Measurements from ENCODE around the gene TGM5. TPM values are rescaled to one million over a fixed set of nuclear protein-coding genes. Genes with fewer than 3 reads are reported as not detected.
A peak's percentile ranks its signal among the peaks of the same experiment; 100 is the strongest.

TGM5 gene
- total RNA-seq, 3 donors from 2014 or later, result not detected

- H3K36me3 Mint-ChIP-seq (ENCODE audit: insufficient read depth), result peaks cover 52% of the 10 kb centered on the region
- no peaks in the 10 kb centered on the region for H3K27me3 Mint-ChIP-seq (ENCODE audit: low read depth)
Measured at GRCh38 chr15:43193710-43194109, 73.0 kb downstream of the TGM5 start.

GRCh38 chr15:43190178-43190577, 76.5 kb downstream of the TGM5 start:
- Mint-ChIP-seq H3K9me3 (no peaks in the 10 kb centered on the region), H3K36me3 (ENCODE audit: insufficient read depth) (peaks cover 30% of the 10 kb centered on the region), H3K27me3 (ENCODE audit: low read depth) (no peaks in the 10 kb centered on the region), H3K4me3 (no peak overlapping the region), H3K4me1 (ENCODE audit: low read depth) (peaks cover 30% of the 10 kb centered on the region)
- DNase-seq, result no peak
- no peak for ATAC-seq

More at GRCh38 chr15:43193710-43194109, 73.0 kb downstream of the TGM5 start:
- Mint-ChIP-seq H3K4me3 (no peak overlapping the region), H3K9me3 (peaks cover 7% of the 10 kb centered on the region), H3K4me1 (ENCODE audit: low read depth) (peaks cover 7% of the 10 kb centered on the region)
- no peak for ATAC-seq
- no peak for DNase-seq

DNA sequence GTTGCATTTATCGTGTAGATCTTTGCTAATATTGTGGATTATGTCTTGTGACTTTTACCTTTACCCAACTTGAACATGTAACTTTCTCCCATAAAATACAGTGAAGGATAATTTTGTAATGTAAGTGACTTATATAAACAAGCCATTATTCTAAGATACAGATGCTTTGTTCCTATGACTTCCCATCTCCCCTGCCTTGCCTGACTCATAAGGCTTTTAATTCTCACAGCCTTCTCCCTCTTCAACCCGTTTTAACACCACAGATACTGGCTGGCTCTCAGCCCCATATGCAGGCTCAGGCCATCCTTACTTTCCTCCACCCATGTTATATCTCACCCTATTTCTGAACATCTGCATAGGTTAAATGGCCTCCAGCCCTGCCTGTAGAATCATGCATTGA, 77.4 kb downstream of the TGM5 start:
- Mint-ChIP-seq H3K4me3 (no peak overlapping the region), H3K9me3 (no peaks in the 10 kb centered on the region), H3K4me1 (ENCODE audit: low read depth) (peaks cover 30% of the 10 kb centered on the region), H3K27me3 (ENCODE audit: low read depth) (no peaks in the 10 kb centered on the region), H3K36me3 (ENCODE audit: insufficient read depth) (peaks cover 23% of the 10 kb centered on the region)
- ATAC-seq (no peak), DNase-seq (no peak)

DNA sequence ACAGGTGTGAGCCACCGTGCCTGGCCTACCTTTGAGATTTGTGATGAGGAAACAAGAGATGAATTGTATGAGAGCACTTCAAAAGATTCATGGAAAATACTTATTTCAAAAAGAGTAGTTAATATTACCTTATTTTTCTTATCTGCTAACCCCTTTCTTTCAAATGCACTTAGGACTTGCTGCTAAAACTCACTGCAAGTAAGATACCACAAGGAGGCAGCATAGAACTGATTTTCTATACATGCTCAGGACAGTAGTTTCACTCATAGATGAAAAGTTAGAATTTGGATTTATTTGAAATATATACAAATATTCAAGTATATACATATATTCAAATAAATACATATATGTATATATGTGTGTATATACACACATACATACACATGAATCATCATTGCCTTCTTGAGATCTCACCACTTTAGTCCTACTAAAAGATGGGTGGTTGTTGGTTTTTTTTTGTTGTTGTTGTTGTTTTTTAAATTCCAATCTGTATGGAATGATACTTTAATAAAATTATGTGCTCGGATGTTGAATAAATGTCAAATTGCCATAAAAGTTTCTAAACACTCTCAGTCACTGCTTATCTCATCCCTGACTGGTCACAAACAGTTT, 79.1 kb downstream of the TGM5 start:
- Mint-ChIP-seq H3K27me3 (ENCODE audit: low read depth) (no peaks in the 10 kb centered on the region), H3K9me3 (no peaks in the 10 kb centered on the region), H3K36me3 (ENCODE audit: insufficient read depth) (peaks cover 25% of the 10 kb centered on the region), H3K4me1 (ENCODE audit: low read depth) (peaks cover 30% of the 10 kb centered on the region), H3K4me3 (peak overlapping the region; percentile 57)
- DNase-seq, result no peak
- no peak for ATAC-seq

DNA sequence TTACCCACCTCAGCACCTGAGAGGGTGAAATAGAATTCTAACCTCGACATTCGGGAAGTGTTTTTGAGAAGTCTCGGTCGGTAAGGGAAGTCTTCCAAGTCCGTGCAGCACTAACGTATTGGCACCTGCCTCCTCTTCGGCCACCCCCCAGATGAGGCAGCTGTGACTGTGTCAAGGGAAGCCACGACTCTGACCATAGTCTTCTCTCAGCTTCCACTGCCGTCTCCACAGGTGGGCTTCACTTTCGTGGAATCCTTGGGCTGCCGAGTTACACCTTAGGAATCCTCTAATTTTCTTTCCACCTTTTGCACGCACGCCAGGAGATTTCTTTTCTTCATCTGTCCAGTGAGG, 80.8 kb downstream of the TGM5 start:
- Mint-ChIP-seq H3K4me3 (peak overlapping the region; percentile 95), H3K4me1 (ENCODE audit: low read depth) (peaks cover 30% of the 10 kb centered on the region), H3K36me3 (ENCODE audit: insufficient read depth) (peaks cover 21% of the 10 kb centered on the region), H3K9me3 (no peaks in the 10 kb centered on the region), H3K27me3 (ENCODE audit: low read depth) (no peaks in the 10 kb centered on the region)
- peak; percentile 12 to 14 for ATAC-seq
- DNase-seq, result no peak

- H3K36me3 Mint-ChIP-seq (ENCODE audit: insufficient read depth), result peaks cover 16% of the 10 kb centered on the region
- peak; percentile 93 to 94 for ATAC-seq
- H3K4me1 Mint-ChIP-seq (ENCODE audit: low read depth), result peaks cover 30% of the 10 kb centered on the region
- DNase-seq, result peak; percentile 75
- H3K4me3 Mint-ChIP-seq, result peak within 1 kb of the TSS; percentile 95
- no peaks in the 10 kb centered on the region for H3K27me3 Mint-ChIP-seq (ENCODE audit: low read depth)
- H3K9me3 Mint-ChIP-seq, result no peaks in the 10 kb centered on the region
Measured at GRCh38 chr15:43185157-43186002, 81.3 kb downstream of the TGM5 start, which contains the start of gene CCNDBP1. TSS of gene CCNDBP1 (plus strand) at chr15:43185403. CDS start at chr15:43185499, 96 bp downstream.

DNA sequence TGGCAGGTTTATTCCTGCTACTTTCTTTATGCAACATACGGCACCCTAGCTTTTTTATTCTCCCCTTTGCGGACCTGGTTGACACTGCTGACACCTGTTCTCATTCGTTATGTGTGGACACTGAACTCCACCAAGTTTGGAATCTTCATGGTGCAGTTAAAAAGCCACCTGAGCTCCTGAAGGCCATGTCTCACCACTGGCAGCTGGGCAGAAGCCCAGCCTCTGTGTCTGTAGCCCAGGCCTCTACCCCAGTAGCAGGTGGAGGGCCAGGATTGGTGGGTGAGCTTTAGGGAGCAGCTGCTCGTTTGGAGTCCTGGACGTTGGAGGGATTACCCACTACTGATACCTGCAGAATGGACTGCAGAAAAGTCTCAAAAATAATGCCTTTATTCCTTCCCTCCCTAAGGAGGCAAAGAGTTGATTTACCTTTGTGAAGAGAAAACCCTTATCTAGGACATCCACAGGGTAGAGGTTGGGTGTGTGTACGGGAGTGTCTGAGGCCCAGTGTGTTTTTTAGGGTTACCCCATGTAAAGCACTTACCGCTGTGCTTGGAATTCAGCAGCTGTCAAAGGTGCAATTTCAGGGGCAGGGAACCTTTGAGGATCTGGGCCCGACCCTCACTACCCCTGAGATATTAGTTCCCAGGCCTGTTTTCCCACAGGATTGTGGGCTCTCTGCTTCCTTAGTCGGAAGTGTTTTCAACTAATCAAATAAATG, 82.2 kb downstream of the TGM5 start:
- peaks cover 15% of the 10 kb centered on the region for H3K36me3 Mint-ChIP-seq (ENCODE audit: insufficient read depth)
- peak overlapping the region; percentile 95 for H3K4me3 Mint-ChIP-seq
- no peaks in the 10 kb centered on the region for H3K9me3 Mint-ChIP-seq
- ATAC-seq (no peak), DNase-seq (no peak)
- H3K4me1 Mint-ChIP-seq (ENCODE audit: low read depth), result peaks cover 28% of the 10 kb centered on the region
- no peaks in the 10 kb centered on the region for H3K27me3 Mint-ChIP-seq (ENCODE audit: low read depth)

GRCh38 chr15:43183270-43183669, 83.5 kb downstream of the TGM5 start:
- Mint-ChIP-seq H3K27me3 (ENCODE audit: low read depth) (no peaks in the 10 kb centered on the region), H3K4me3 (no peak overlapping the region), H3K36me3 (ENCODE audit: insufficient read depth) (peaks cover 11% of the 10 kb centered on the region), H3K9me3 (no peaks in the 10 kb centered on the region), H3K4me1 (ENCODE audit: low read depth) (peaks cover 21% of the 10 kb centered on the region)
- ATAC-seq, result no peak
- no peak for DNase-seq

Other genes with a start within 250 kb of the TGM5 start
- 10 to 100 TPM; 23.5 to 27.8 (median 24.8) TPM for gene UBR1, start 160.9 kb downstream of the TGM5 start, total RNA-seq
- 10 to 100 TPM in 1 of 3 donors, 1 to 10 TPM in 2; 7.9 to 10.5 (median 9.4) TPM for gene TMEM62, start 133.3 kb downstream of the TGM5 start, total RNA-seq
- gene CCNDBP1, start 81.5 kb downstream of the TGM5 start, total RNA-seq, result 10 to 100 TPM; 34.9 to 35.9 (median 35.5) TPM
- not detected for gene EPB42, start 45.9 kb downstream of the TGM5 start, total RNA-seq
- gene TGM7, start 35.3 kb upstream of the TGM5 start, total RNA-seq, result not detected
- 10 to 100 TPM; 10.9 to 14.6 (median 12.5) TPM for gene LCMT2, start 63.6 kb upstream of the TGM5 start, total RNA-seq
- gene ZSCAN29, start 104.1 kb upstream of the TGM5 start, total RNA-seq, result 10 to 100 TPM; 23.3 to 28.5 (median 25.0) TPM
- 10 to 100 TPM; 34.6 to 39.7 (median 36.6) TPM for gene TUBGCP4, start 104.2 kb upstream of the TGM5 start, total RNA-seq
- 10 to 100 TPM; 30.5 to 36.1 (median 35.3) TPM for gene TP53BP1, start 226.2 kb upstream of the TGM5 start, total RNA-seq

All from activated T-cell treated with anti-CD3 and anti-CD28 coated beads, Interleukin-2, amount 50 U/mL, for 4 hours (primary cell).